A549 (cell line): ENCODE measurements around the gene SNRNP70. TPM values are rescaled to one million over a fixed set of nuclear protein-coding genes. Genes with fewer than 3 reads are reported as not detected.
"Not testable (repeated sequence)": the region's sequence is repeated elsewhere in the genome, so short reads cannot be mapped to it uniquely, and the experiment has no call there.

ENCODE experiments used
- ATAC-seq, 2 experiments: fragments of 200-7000 bp in 1 of 2; fragments of >200 bp in 1 of 2; cut with Nextera tagmentation in 1 of 2; cut with Tn5 transposase in 1 of 2; 3 replicates each; pipeline versions ENCODE4 v1.8.0 to v1.9.1; 2018 to 2020; ENCODE audit warnings: mild to moderate bottlenecking in 1 of 2, moderate library complexity in 1 of 2
- CTCF ChIA-PET: fragments of 300-600 bp; sonication (Branson Sonifier 250); formaldehyde crosslinking; extraction: SDS; loops from one replicate; lab custom pipeline; 2021; ENCODE audit warnings: antibody characterized with exemption, inconsistent platforms; lab: Yijun Ruan, JAX
- POLR2A ChIA-PET: fragments of 350-600 bp; formaldehyde crosslinking; extraction: SDS; loops from one replicate; lab custom pipeline; 2021; ENCODE audit warnings: antibody characterized with exemption, inconsistent platforms; lab: Yijun Ruan, JAX
- DNase-seq, 2 experiments: peaks; one replicate each; pipeline versions ENCODE4 v3.0.0 to v3.0.0-alpha.2; 2011 to 2016; ENCODE audit warnings: low read depth in 1 of 2, low spot score in 1 of 2
- FAIRE-seq: peaks from 2 replicates; lab custom pipeline; 2011; peaks lifted over from hg19 to GRCh38; lab: Jason Lieb, UNC
- H3K27ac ChIP-seq, 2 experiments: fragments of >200 bp; sonication (Bioruptor Twin); formaldehyde crosslinking; 3 replicates each; pipeline ENCODE4 v1.5.1; 2016 to 2017
- H3K4me1 ChIP-seq: fragments of >200 bp; sonication (Bioruptor Twin); formaldehyde crosslinking; 3 replicates; pipeline ENCODE4 v1.6.1; 2016
- H3K4me2 ChIP-seq: fragments of >200 bp; sonication (Bioruptor Twin); formaldehyde crosslinking; 3 replicates; pipeline ENCODE4 v1.6.1; 2016
- H3K4me3 ChIP-seq: fragments of >200 bp; sonication (Bioruptor Twin); formaldehyde crosslinking; 3 replicates; pipeline ENCODE4 v1.5.1; 2016
- H3K9me3 ChIP-seq: fragments of >200 bp; sonication (Bioruptor Twin); formaldehyde crosslinking; 3 replicates; pipeline ENCODE4 v1.6.1; 2016
- BHLHE40 ChIP-seq: IDR thresholded peaks from 2 replicates; pipeline ENCODE4 v1.6.1; 2012; ENCODE audit warnings: low read depth, low read length, inconsistent platforms
- CHD4 ChIP-seq: fragments of 200-600 bp; sonication (generic); IDR thresholded peaks from 2 replicates; pipeline ENCODE4 v1.6.1; 2016; ENCODE audit warnings: antibody characterized with exemption, mild to moderate bottlenecking, borderline replicate concordance
- EHF ChIP-seq: fragments of 250-450 bp; sonication (Bioruptor Pico); IDR thresholded peaks from 2 replicates; pipeline ENCODE4 v1.5.0; 2020; ENCODE audit warnings: mild to moderate bottlenecking
- EP300 ChIP-seq, 2 experiments: fragments of >200 bp; sonication (Bioruptor Twin); formaldehyde crosslinking; IDR thresholded peaks; 2 replicates in 1 of 2; 3 replicates in 1 of 2; pipeline ENCODE4 v1.6.1; 2016 to 2017
- ESRRA ChIP-seq: fragments of 150-350 bp; IDR thresholded peaks from 2 replicates; pipeline ENCODE4 v1.6.1; 2014; ENCODE audit warnings: mild to moderate bottlenecking, low read length, borderline replicate concordance
- FOSB ChIP-seq: fragments of 250-450 bp; sonication (Bioruptor Pico); IDR thresholded peaks from 2 replicates; pipeline ENCODE4 v1.5.0; 2020; ENCODE audit warnings: mild to moderate bottlenecking, moderate library complexity
- HDAC2 ChIP-seq: fragments of 200-600 bp; sonication (generic); IDR thresholded peaks from 2 replicates; pipeline ENCODE4 v1.6.1; 2016
- HEYL ChIP-seq: fragments of 250-450 bp; sonication (Bioruptor Pico); IDR thresholded peaks from 2 replicates; pipeline ENCODE4 v1.8.0; 2021; ENCODE audit warnings: mild to moderate bottlenecking, moderate library complexity
- HOXA7 ChIP-seq: fragments of 250-450 bp; sonication (Bioruptor Pico); IDR thresholded peaks from 2 replicates; pipeline ENCODE4 v1.5.0; 2020; ENCODE audit warnings: mild to moderate bottlenecking, moderate library complexity
- JUN ChIP-seq, 2 experiments: fragments of >200 bp; sonication (Bioruptor Twin); formaldehyde crosslinking; IDR thresholded peaks; 2 replicates in 1 of 2; 3 replicates in 1 of 2; pipeline ENCODE4 v1.6.1; 2016 to 2017
- KDM5A ChIP-seq: fragments of 200-600 bp; sonication (generic); IDR thresholded peaks from 2 replicates; pipeline ENCODE4 v1.6.1; 2016; ENCODE audit warnings: antibody characterized with exemption, mild to moderate bottlenecking
- MAFK ChIP-seq: fragments of 450-650 bp; IDR thresholded peaks from 2 replicates; pipeline ENCODE4 v1.6.1; 2014; ENCODE audit not compliant: partially characterized antibody
- PHF8 ChIP-seq: fragments of 200-600 bp; sonication (generic); IDR thresholded peaks from 2 replicates; pipeline ENCODE4 v1.6.1; 2016; ENCODE audit warnings: low read depth, mild to moderate bottlenecking, antibody characterized with exemption, moderate library complexity, borderline replicate concordance
- POLR2A ChIP-seq: IDR thresholded peaks from 2 replicates; pipeline ENCODE4 v1.6.1; 2012; ENCODE audit warnings: mild to moderate bottlenecking, low read length
- RAD21 ChIP-seq, 2 experiments: fragments of >200 bp in 1 of 2; sonication (Bioruptor Twin) in 1 of 2; formaldehyde crosslinking in 1 of 2; IDR thresholded peaks in 1 of 2; conservative IDR thresholded peaks in 1 of 2; 2 replicates in 1 of 2; 3 replicates in 1 of 2; pipeline ENCODE4 v1.6.1; 2012 to 2018; ENCODE audit warnings: inconsistent platforms in 1 of 2
- RCOR1 ChIP-seq: fragments of 150-350 bp; IDR thresholded peaks from 2 replicates; pipeline ENCODE4 v1.6.1; 2014; ENCODE audit warnings: antibody characterized with exemption, low read length, low read depth
- RFX5 ChIP-seq: fragments of 450-650 bp; IDR thresholded peaks from 2 replicates; pipeline ENCODE4 v1.7.1; 2014; ENCODE audit warnings: antibody characterized with exemption, mild to moderate bottlenecking, moderate library complexity
- TP53 ChIP-seq: fragments of 250-450 bp; sonication (Bioruptor Pico); IDR thresholded peaks from 2 replicates; pipeline ENCODE4 v1.5.0; 2021; ENCODE audit warnings: mild to moderate bottlenecking, moderate library complexity
- ZFP36 ChIP-seq: fragments of 450-650 bp; IDR thresholded peaks from 2 replicates; pipeline ENCODE4 v1.6.1; 2014; ENCODE audit warnings: borderline replicate concordance; ENCODE audit not compliant: partially characterized antibody
- WGBS: methylation state at CpG from one replicate; pipeline ENCODE4 v1.1.6; 2017; ENCODE audit errors: missing lambda C conversion rate; 5-methylcytosine and 5-hydroxymethylcytosine counted together
- polyA plus RNA-seq, 4 experiments: library from polyadenylated mRNA; depleted of rRNA in 3 of 4; stranded (reverse); fragments of >200 nt; fragmentation: RNase III in 1 of 4; extraction: RNeasy Plus Mini Kit Qiagen cat#74134 plus additional on column Dnase treatment in 1 of 4; gene quantifications; 2 replicates in 3 of 4; 3 replicates in 1 of 4; pipeline ENCODE4 v1.2.3, GENCODE V29; 2011 to 2017
- TF ChIP-seq, protein P1 (sequence below): fragments of >200 bp; sonication (Bioruptor Twin); formaldehyde crosslinking; IDR thresholded peaks from 3 replicates; pipeline ENCODE4 v1.5.1; 2016
- TF ChIP-seq, protein P2 (sequence below): fragments of >200 bp; sonication (Bioruptor Twin); formaldehyde crosslinking; IDR thresholded peaks from 3 replicates; pipeline ENCODE4 v1.6.1; 2016
- TF ChIP-seq, protein P3 (sequence below): fragments of 200-600 bp; sonication (generic); IDR thresholded peaks from 2 replicates; pipeline ENCODE4 v1.6.1; 2016; ENCODE audit warnings: antibody characterized with exemption, mild to moderate bottlenecking, moderate library complexity
- TF ChIP-seq, protein P4 (sequence below): IDR thresholded peaks from 2 replicates; pipeline ENCODE4 v1.6.1; 2012

SNRNP70 gene
- polyA plus RNA-seq, 2 of the 4 experiments (the other 2 are of a cell fraction), result 214 to 350 TPM

DNA sequence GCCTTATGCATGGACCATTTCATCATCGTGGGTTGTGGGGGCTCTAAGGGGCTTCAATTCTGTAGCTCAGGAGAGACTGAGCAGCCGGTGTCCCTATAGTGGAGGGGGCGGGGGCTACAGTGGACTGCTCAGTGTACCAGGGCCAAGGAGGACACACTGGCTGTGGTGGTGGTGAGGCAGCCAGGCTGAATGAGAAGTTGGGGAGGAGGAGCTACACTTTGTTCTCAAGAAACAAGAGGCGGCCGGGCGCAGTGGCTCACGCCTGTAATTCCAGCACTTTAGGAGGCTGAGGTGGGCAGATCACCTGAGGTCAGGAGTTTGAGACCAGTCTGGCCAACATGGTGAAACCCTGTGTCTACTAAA lies 61.1 kb downstream of the SNRNP70 start:
- Histone ChIP-seq H3K27ac (peak overlapping the region; percentile 42 to 74; a peak in 5 of 6 replicates), H3K4me3 (peak overlapping the region; percentile 37), H3K4me1 (peaks cover 27% of the 10 kb centered on the region), H3K4me2 (peak overlapping the region; percentile 69)
- ChIA-PET POLR2A (interaction anchor here (1.7 kb wide), 1 partner anchor 17 kb away, joined by 6 read pairs; no protein-coding TSS in a partner anchor), CTCF (interaction anchor here (0.5 to 15.0 kb wide), 41 partner anchors 9 to 358 kb away, joined by 3 to 298 read pairs (median 4); partner anchors contain the start of genes GYS1, HRC, LIN7B and PPFIA3)
- TF ChIP-seq TP53 (CRISPR knock-in tag), result 0 out of 2 replicates have a peak, but pooled peaks have one; percentile 29
- 30% methylated on average over 7 of the region's 7 CpGs for WGBS
- not testable (repeated sequence) for H3K9me3 ChIP-seq, FAIRE-seq, DNase-seq
- ATAC-seq, result peak in 1 of 2 experiments; percentile 14; a peak in 3 of 6 replicates

DNA sequence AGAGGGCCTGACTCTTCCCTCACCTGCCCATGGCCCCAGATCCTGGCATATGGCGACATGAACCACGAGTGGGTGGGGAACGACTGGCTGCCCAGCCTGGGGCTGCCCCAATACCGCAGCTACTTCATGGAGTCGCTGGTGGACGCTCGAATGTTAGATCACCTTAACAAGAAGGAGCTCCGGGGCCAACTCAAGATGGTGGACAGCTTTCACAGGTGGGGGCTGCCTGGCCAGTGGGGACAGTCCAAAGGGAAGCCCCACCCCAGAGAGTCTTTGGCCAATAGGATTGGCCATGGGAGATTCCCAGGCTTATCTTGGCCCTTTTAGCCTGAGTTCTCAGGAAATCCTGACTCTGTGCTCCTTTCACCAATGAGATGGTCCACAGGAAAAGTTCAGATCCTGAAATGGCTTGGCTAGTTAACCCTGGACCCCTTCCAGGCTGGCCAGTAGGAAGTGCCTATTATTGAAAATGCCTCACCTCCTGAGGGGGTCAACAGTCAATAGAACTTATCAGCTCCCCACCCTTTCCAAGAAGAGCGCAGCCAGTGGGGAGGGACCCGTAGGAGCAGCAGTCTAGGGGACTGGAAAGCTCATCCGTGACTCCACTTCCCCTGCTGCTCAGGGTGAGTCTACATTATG lies 62.9 kb downstream of the SNRNP70 start:
- Histone ChIP-seq H3K4me1 (peaks cover 31% of the 10 kb centered on the region), H3K4me3 (no peak overlapping the region), H3K27ac (no peak overlapping the region), H3K4me2 (peak overlapping the region; percentile 100; the same call in 2 of the 3 replicates), H3K9me3 (no peaks in the 10 kb centered on the region)
- WGBS, result 76% methylated on average over 11 of the region's 11 CpGs
- ChIA-PET CTCF (interaction anchor here (0.6 to 15.0 kb wide), 11 partner anchors 19 to 515 kb away, joined by 3 to 298 read pairs (median 7); partner anchors contain the start of genes LIN7B and PPFIA3), POLR2A (interaction anchor here (0.6 to 2.7 kb wide), 2 partner anchors 20 to 68 kb away, joined by 3 to 14 read pairs; no protein-coding TSS in a partner anchor)
- no peak for ATAC-seq
- no peak for DNase-seq
- no peak for FAIRE-seq
- TF ChIP-seq RAD21 (conservative IDR thresholded peaks at IDR 0.05 in 1 of 2, IDR thresholded peaks at IDR 0.05 in 1 of 2), result no peak
- no peak for TF ChIP-seq HDAC2
- TF ChIP-seq, protein P1, sequence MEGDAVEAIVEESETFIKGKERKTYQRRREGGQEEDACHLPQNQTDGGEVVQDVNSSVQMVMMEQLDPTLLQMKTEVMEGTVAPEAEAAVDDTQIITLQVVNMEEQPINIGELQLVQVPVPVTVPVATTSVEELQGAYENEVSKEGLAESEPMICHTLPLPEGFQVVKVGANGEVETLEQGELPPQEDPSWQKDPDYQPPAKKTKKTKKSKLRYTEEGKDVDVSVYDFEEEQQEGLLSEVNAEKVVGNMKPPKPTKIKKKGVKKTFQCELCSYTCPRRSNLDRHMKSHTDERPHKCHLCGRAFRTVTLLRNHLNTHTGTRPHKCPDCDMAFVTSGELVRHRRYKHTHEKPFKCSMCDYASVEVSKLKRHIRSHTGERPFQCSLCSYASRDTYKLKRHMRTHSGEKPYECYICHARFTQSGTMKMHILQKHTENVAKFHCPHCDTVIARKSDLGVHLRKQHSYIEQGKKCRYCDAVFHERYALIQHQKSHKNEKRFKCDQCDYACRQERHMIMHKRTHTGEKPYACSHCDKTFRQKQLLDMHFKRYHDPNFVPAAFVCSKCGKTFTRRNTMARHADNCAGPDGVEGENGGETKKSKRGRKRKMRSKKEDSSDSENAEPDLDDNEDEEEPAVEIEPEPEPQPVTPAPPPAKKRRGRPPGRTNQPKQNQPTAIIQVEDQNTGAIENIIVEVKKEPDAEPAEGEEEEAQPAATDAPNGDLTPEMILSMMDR, result no peak
- no peak for TF ChIP-seq MAFK
- TF ChIP-seq RCOR1, result no peak
- no peak for TF ChIP-seq ESRRA
- TF ChIP-seq, protein P2, sequence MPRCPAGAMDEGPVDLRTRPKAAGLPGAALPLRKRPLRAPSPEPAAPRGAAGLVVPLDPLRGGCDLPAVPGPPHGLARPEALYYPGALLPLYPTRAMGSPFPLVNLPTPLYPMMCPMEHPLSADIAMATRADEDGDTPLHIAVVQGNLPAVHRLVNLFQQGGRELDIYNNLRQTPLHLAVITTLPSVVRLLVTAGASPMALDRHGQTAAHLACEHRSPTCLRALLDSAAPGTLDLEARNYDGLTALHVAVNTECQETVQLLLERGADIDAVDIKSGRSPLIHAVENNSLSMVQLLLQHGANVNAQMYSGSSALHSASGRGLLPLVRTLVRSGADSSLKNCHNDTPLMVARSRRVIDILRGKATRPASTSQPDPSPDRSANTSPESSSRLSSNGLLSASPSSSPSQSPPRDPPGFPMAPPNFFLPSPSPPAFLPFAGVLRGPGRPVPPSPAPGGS, result no peak
- no peak for TF ChIP-seq EHF (CRISPR knock-in tag)
- no peak for TF ChIP-seq BHLHE40
- no peak for TF ChIP-seq ZFP36
- TF ChIP-seq RFX5, result no peak
- no peak for TF ChIP-seq FOSB
- TF ChIP-seq HOXA7, result no peak

DNA sequence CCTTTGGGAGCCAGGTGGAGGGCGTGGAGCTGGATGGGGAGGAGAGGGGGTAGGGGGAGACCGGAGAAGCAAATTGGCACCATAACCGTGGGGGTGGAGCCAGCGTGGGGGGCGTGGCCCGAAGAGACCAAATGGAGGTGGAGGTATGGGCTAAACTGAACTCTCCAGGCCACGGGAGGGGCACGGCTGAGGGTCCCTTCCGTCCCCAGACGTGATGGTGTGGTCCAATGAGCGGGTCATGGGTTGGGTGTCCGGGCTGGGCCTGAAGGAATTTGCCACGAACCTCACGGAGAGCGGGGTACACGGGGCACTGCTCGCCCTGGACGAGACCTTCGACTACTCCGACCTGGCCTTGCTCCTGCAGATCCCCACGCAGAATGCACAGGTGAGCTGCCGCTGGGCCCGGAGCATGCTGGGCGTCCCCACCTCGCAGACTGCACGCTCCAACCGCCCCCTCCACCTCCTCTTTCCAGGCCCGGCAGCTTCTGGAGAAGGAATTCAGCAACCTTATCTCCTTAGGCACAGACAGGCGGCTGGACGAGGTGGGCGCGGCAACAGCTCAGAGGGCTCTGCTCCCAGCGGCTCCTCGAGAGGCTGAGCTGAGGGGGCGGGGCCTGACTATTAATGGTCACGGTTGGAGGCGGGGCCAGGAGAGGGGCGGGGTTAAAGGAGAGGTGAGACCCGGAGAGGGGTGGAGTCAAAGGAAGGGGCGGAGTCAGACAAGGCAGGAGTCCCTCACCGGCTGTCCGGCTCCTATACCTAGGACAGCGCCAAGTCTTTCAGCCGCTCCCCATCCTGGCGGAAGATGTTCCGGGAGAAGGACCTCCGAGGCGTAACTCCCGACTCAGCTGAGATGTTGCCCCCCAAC lies 63.8 kb downstream of the SNRNP70 start:
- ATAC-seq, result peak; percentile 32 to 71
- WGBS, result 16% methylated on average over 40 of the region's 49 CpGs
- DNase-seq, result peak; percentile 96 to 98
- FAIRE-seq, result no peak
- peak overlapping the region; percentile 68 for H3K4me3 ChIP-seq
- CTCF ChIA-PET, result interaction anchor here (0.5 to 15.0 kb wide), 17 partner anchors 20 to 515 kb away, joined by 3 to 298 read pairs (median 5); partner anchors contain the start of genes LIN7B and PPFIA3
- H3K4me2 ChIP-seq, result peak overlapping the region; percentile 100
- H3K27ac ChIP-seq, result peak overlapping the region; percentile 76 to 83
- no peaks in the 10 kb centered on the region for H3K9me3 ChIP-seq
- POLR2A ChIA-PET, result interaction anchor here (0.6 to 2.7 kb wide), 6 partner anchors 21 to 304 kb away, joined by 3 to 14 read pairs (median 4); partner anchors contain the start of genes ALDH16A1, GYS1, PPFIA3 and RUVBL2
- H3K4me1 ChIP-seq, result peaks cover 31% of the 10 kb centered on the region
- TF ChIP-seq HDAC2 (no peak), CHD4 (no peak), HEYL (no peak), KDM5A (no peak), EP300 (IDR thresholded peaks at IDR 0.05) (no peak), HOXA7 (no peak), PHF8 (no peak), POLR2A (peak; percentile 33; the same call in 1 of the 2 replicates), RFX5 (no peak), JUN (IDR thresholded peaks at IDR 0.05) (no peak)
- TF ChIP-seq, protein P3, sequence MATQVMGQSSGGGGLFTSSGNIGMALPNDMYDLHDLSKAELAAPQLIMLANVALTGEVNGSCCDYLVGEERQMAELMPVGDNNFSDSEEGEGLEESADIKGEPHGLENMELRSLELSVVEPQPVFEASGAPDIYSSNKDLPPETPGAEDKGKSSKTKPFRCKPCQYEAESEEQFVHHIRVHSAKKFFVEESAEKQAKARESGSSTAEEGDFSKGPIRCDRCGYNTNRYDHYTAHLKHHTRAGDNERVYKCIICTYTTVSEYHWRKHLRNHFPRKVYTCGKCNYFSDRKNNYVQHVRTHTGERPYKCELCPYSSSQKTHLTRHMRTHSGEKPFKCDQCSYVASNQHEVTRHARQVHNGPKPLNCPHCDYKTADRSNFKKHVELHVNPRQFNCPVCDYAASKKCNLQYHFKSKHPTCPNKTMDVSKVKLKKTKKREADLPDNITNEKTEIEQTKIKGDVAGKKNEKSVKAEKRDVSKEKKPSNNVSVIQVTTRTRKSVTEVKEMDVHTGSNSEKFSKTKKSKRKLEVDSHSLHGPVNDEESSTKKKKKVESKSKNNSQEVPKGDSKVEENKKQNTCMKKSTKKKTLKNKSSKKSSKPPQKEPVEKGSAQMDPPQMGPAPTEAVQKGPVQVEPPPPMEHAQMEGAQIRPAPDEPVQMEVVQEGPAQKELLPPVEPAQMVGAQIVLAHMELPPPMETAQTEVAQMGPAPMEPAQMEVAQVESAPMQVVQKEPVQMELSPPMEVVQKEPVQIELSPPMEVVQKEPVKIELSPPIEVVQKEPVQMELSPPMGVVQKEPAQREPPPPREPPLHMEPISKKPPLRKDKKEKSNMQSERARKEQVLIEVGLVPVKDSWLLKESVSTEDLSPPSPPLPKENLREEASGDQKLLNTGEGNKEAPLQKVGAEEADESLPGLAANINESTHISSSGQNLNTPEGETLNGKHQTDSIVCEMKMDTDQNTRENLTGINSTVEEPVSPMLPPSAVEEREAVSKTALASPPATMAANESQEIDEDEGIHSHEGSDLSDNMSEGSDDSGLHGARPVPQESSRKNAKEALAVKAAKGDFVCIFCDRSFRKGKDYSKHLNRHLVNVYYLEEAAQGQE, result peak; percentile 85
- TF ChIP-seq, protein P4, sequence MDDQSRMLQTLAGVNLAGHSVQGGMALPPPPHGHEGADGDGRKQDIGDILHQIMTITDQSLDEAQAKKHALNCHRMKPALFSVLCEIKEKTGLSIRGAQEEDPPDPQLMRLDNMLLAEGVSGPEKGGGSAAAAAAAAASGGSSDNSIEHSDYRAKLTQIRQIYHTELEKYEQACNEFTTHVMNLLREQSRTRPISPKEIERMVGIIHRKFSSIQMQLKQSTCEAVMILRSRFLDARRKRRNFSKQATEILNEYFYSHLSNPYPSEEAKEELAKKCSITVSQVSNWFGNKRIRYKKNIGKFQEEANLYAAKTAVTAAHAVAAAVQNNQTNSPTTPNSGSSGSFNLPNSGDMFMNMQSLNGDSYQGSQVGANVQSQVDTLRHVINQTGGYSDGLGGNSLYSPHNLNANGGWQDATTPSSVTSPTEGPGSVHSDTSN, result no peak
